HT-29 (cell line): ENCODE measurements around the gene PPP1R15A. TPM values are rescaled to one million over a fixed set of nuclear protein-coding genes. Genes with fewer than 3 reads are reported as not detected.
A peak's percentile ranks its signal among the peaks of the same experiment; 100 is the strongest.
"Not testable (repeated sequence)": the region's sequence is repeated elsewhere in the genome, so short reads cannot be mapped to it uniquely, and the experiment has no call there.

Experiments
- DNase-seq: peaks from one replicate; pipeline ENCODE4 v3.0.0-alpha.2; 2015; ENCODE audit warnings: low spot score
- total RNA-seq: library from RNA; depleted of rRNA; stranded (reverse); fragments of >200 nt; shearing (Covaris generic); gene quantifications from 2 replicates; pipeline ENCODE4 v1.2.3, GENCODE V29; 2014

PPP1R15A gene
- total RNA-seq, 1 experiment from 2014 or later: 152 TPM

GRCh38 chr19:48859711-48860572, 12.3 kb upstream of the PPP1R15A start:
- no peak for DNase-seq

- DNase-seq: no peak
Measured at GRCh38 chr19:48861313-48861712, 10.9 kb upstream of the PPP1R15A start.

GRCh38 chr19:48862827-48863226, 9.4 kb upstream of the PPP1R15A start:
- no peak for DNase-seq

- no peak for DNase-seq
Measured at GRCh38 chr19:48866692-48867091, 5.5 kb upstream of the PPP1R15A start.

GRCh38 chr19:48867123-48867745, 5.0 kb upstream of the PPP1R15A start:
- no peak for DNase-seq

GRCh38 chr19:48867746-48868113, 4.5 kb upstream of the PPP1R15A start:
- DNase-seq: peak; percentile 23

- DNase-seq: peak; percentile 32
Measured at GRCh38 chr19:48868114-48868886, 3.9 kb upstream of the PPP1R15A start, which contains the start of gene PLEKHA4. Gene PLEKHA4, minus strand, starts transcription at chr19:48868617. Its CDS starts 997 bp downstream, at chr19:48867620.

- no peak for DNase-seq
Measured at GRCh38 chr19:48870048-48870447, 2.2 kb upstream of the PPP1R15A start.

- DNase-seq: not testable (repeated sequence)
Measured at GRCh38 chr19:48871471-48872181, 595 bp upstream of the PPP1R15A start.

GRCh38 chr19:48872884-48873475, 759 bp downstream of the PPP1R15A start:
- peak; percentile 100 for DNase-seq

- no peak for DNase-seq
Measured at GRCh38 chr19:48873476-48874302, 1.5 kb downstream of the PPP1R15A start.

GRCh38 chr19:48874303-48875135, 2.3 kb downstream of the PPP1R15A start:
- DNase-seq: peak; percentile 61

GRCh38 chr19:48876043-48876981, 4.1 kb downstream of the PPP1R15A start:
- DNase-seq: not testable (repeated sequence)

- peak; percentile 50 for DNase-seq
Measured at GRCh38 chr19:48877855-48878195, 5.6 kb downstream of the PPP1R15A start.

- DNase-seq: peak; percentile 61
Measured at GRCh38 chr19:48878196-48879024, 6.2 kb downstream of the PPP1R15A start.

GRCh38 chr19:48879025-48879637, 6.9 kb downstream of the PPP1R15A start:
- DNase-seq: no peak

- not testable (repeated sequence) for DNase-seq
Measured at GRCh38 chr19:48879696-48880095, 7.5 kb downstream of the PPP1R15A start.
